H1 (cell line): ENCODE data around the gene SLC9C2. TPM values are rescaled to one million over a fixed set of nuclear protein-coding genes. Genes with fewer than 3 reads are reported as not detected.

ENCODE experiments used
- EGR1 ChIP-seq: IDR thresholded peaks from 2 replicates; pipeline ENCODE4 v1.6.1; 2011; ENCODE audit warnings: low read depth, low read length, borderline replicate concordance
- JUN ChIP-seq: IDR thresholded peaks from 2 replicates; pipeline ENCODE4 v1.6.1; 2011; ENCODE audit warnings: low read depth, mild to moderate bottlenecking, improper control_type of control experiment, low read length
- NANOG ChIP-seq: IDR thresholded peaks from 2 replicates; pipeline ENCODE4 v1.6.1; 2011; ENCODE audit warnings: low read length, low read depth, mild to moderate bottlenecking, inconsistent platforms; ENCODE audit not compliant: insufficient read depth, poor library complexity, severe bottlenecking
- polyA plus RNA-seq, 7 experiments: library from polyadenylated mRNA; depleted of rRNA in 3 of 7; stranded (reverse) in 5 of 7; unstranded in 2 of 7; fragments of >200 nt in 5 of 7; fragments of 200-250 nt in 2 of 7; gene quantifications; 1 replicate in 5 of 7; 2 replicates in 1 of 7; 4 replicates in 1 of 7; pipeline versions ENCODE4 v1.2.1 to v1.2.3, GENCODE V29; 2011 to 2013; ENCODE audit warnings: missing spikeins in 2 of 7, mixed read lengths in 2 of 7
- total RNA-seq: library from RNA; stranded (reverse); fragmentation: NEBNext Ultra II Directional; extraction: Animal tissue kit (Norgen Biotek cat#: 25700); gene quantifications from 2 replicates; pipeline ENCODE4 v1.2.1, GENCODE V29; 2021

Gene SLC9C2
- total and polyA plus RNA-seq, 2 of the 8 experiments (the other 6 are each of a cell fraction or from before 2014, with no cell fraction given): not detected

DNA sequence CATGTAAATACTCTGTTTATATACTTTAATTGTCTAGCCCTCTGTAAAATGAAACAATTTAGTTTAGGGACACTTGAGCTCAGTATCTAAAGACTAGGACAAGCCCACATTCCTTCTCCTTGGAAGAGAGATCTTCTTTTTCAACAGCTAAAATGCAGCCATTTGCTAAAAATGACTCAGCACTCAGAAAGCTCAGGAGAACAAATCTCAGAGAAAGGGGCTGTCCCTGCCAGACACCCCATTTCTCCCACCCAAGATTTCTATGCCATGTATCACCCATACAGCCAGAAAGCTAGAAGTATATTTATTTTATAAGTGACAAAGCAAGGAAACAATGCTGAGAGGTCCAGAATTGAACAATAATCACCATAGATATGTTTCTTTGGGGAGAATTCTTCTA is 148.9 kb downstream of the SLC9C2 start (continued):
- TF ChIP-seq JUN (no peak), NANOG (no peak), EGR1 (no peak)
